ENCODE measurements around the gene SLC13A1.

DNA sequence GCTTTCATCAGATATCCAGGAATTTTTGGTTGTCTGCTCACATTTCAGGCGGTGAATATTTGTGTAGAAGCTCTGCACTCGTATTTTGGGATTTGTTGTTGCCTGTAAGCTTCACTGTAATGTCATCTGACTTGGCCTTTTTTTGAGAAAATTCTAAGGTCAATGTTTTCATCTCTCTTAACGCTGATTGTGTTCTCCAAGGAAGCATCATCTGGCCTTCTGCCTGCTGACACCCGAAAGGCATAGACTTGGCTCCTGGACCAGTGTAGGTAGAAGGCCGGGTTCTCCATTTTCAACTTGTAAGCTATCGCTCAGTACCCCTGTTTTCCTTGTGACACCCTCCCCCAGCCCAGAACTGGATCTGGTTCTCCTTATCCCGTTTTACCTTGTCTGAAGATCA, 44.2 kb downstream of the SLC13A1 start:
- TF ChIP-seq, protein P1, sequence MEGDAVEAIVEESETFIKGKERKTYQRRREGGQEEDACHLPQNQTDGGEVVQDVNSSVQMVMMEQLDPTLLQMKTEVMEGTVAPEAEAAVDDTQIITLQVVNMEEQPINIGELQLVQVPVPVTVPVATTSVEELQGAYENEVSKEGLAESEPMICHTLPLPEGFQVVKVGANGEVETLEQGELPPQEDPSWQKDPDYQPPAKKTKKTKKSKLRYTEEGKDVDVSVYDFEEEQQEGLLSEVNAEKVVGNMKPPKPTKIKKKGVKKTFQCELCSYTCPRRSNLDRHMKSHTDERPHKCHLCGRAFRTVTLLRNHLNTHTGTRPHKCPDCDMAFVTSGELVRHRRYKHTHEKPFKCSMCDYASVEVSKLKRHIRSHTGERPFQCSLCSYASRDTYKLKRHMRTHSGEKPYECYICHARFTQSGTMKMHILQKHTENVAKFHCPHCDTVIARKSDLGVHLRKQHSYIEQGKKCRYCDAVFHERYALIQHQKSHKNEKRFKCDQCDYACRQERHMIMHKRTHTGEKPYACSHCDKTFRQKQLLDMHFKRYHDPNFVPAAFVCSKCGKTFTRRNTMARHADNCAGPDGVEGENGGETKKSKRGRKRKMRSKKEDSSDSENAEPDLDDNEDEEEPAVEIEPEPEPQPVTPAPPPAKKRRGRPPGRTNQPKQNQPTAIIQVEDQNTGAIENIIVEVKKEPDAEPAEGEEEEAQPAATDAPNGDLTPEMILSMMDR (IDR thresholded peaks at IDR 0.05): no peak
- TF ChIP-seq POLR2A (IDR thresholded peaks at IDR 0.05; ENCODE audit: low read depth) (no peak), EP300 (IDR thresholded peaks at IDR 0.05) (no peak)

Data from esophagus muscularis mucosa (tissue), 4 donors.